Activated T-helper 2 cell treated with anti-CD3 and anti-CD28 coated beads, Interferon-gamma antibody, Interleukin-2, Interleukin-4, amounts not matched to agents 10 μg/mL and 5 μg/mL and 100 μg/mL, durations not matched to agents 14 hours and 24 hours and 36 hours (primary cell): ENCODE data around the gene PPIL3. TPM values are rescaled to one million over a fixed set of nuclear protein-coding genes. Genes with fewer than 3 reads are reported as not detected.

Experiments used
- DNase-seq: peaks from one replicate; pipeline ENCODE4 v3.0.0; 2021; ENCODE audit warnings: low spot score
- H3K27ac Mint-ChIP-seq: one replicate; pipeline ENCODE4 v1.8.0; 2021; ENCODE audit warnings: mixed read lengths
- H3K27me3 Mint-ChIP-seq: one replicate; pipeline ENCODE4 v1.8.0; 2021; ENCODE audit warnings: low read depth, mixed read lengths
- H3K36me3 Mint-ChIP-seq: one replicate; pipeline ENCODE4 v1.8.0; 2021; ENCODE audit warnings: low read depth, mixed read lengths
- H3K4me1 Mint-ChIP-seq: one replicate; pipeline ENCODE4 v1.8.0; 2021; ENCODE audit warnings: low read depth, mixed read lengths
- H3K4me3 Mint-ChIP-seq: one replicate; pipeline ENCODE4 v1.8.0; 2021; ENCODE audit warnings: low read depth, mild to moderate bottlenecking, moderate library complexity, mixed read lengths
- H3K9me3 Mint-ChIP-seq: one replicate; pipeline ENCODE4 v1.8.0; 2021; ENCODE audit warnings: mixed read lengths
- intact Hi-C: fragments of 100-400 bp; cut with micrococcal nuclease; formaldehyde crosslinking; loops from one replicate; pipeline ENCODE4 v1.15.1; 2023
- total RNA-seq: library from RNA; stranded (reverse); gene quantifications from 2 replicates; pipeline ENCODE4 v1.2.3, GENCODE V29; 2022

PPIL3 gene
- total RNA-seq, 1 donor from 2014 or later = 55.4 TPM

DNA sequence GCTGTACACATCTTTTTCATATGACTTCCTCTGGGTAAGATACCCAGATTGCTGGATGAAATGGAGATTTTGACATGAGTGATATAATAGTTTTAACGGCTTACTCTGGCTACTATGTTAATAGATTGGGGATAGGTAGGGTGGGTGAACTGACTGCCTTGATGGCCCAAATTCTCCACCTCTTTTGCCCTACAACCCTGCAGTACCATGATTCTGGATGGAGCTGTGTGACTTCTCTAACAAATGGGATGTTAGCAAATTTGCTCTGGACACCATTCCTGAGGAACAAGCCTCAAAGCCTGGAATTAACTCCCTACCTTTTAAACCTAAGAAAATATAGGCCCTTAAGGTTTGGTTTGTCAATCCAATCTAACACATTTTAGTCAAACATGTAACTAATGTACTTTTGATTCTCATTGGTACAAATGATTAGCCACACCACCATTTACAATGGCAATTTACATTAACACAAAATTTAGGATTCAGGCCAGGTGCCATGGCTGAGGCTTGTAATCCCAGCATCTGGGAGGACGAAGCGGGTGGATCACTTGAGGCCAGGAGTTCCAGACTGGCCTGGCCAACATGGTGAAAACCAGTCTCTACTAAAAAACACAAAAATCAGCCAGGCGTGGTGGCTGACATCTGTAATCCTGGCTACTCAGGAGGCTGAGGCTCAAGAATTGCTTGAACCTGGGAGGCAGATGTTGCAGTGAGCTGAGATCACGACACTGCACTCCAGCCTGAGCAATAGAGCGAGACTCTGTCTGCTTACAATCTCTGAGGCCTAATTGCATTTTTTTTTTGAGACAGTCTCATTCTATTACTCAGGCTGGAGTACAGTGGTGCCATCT lies 37.3 kb downstream of the PPIL3 start:
- Mint-ChIP-seq H3K36me3 (peaks cover 55% of the 10 kb centered on the region), H3K4me3 (no peak overlapping the region), H3K4me1 (peaks cover 4% of the 10 kb centered on the region), H3K27ac (no peak overlapping the region), H3K27me3 (no peaks in the 10 kb centered on the region), H3K9me3 (no peaks in the 10 kb centered on the region)
- intact Hi-C loops = no loop called here
- no peak for DNase-seq

DNA sequence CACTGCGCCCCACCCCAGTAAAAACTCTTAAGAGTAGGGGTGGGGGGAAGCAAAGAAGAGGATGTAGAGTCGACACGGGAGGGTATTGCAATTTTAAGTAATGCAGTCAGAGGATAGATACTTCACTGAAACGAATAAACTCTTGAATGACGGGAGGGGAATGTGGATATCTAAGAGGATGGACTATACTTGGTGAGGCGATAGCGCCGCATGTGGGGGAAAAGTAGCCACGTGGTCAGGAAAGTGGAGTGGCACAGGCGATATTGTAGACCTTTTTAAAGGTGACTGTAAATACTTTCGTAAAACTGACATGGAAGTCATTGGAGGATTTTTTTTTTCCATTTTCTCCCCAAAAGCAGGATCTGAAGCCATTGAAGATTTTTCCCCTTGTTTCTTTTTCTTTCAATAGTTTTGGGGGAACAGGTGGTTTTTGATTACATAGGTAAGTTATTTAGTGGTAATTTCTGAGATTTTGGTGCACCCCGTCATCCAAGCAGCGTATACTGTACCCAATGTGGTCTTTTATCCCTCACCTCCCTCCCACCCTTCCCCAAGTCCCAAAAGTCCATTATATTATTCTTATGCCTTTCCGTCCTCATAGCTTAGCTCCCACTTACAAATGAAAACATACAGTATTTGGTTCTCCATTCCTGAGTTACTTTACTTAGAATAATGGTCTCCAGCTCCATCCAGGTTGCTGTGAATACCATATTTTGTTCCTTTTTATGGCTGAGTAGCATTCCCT lies 38.2 kb downstream of the PPIL3 start:
- Mint-ChIP-seq H3K36me3 (peaks cover 49% of the 10 kb centered on the region), H3K27me3 (no peaks in the 10 kb centered on the region), H3K4me1 (peaks cover 4% of the 10 kb centered on the region), H3K27ac (no peak overlapping the region), H3K4me3 (no peak overlapping the region), H3K9me3 (no peaks in the 10 kb centered on the region)
- DNase-seq = no peak
- intact Hi-C loops = no loop called here

DNA sequence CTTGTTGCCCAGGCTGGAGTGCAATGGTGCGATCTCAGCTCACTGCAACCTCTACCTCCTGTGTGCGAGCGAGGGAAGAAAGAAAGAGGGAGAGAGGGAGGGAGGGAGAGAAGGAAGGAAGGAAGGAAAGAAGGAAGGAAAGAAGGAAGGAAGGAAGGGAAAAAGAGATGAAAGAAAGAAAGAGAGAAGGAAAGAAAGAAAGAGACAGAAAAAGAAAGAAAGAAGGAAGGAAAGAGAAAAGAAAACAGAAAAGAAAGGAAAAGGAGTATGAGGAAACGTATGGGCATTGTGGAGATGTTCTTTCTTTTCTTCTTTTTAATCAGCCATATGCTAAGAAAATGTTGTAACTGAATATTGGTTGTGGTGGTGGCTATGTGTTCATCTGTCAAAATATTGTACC lies 40.9 kb downstream of the PPIL3 start:
- intact Hi-C loops = no loop called here
- Mint-ChIP-seq H3K27ac (no peak overlapping the region), H3K9me3 (no peaks in the 10 kb centered on the region), H3K36me3 (peaks cover 28% of the 10 kb centered on the region), H3K4me3 (no peak overlapping the region), H3K27me3 (no peaks in the 10 kb centered on the region), H3K4me1 (peaks cover 4% of the 10 kb centered on the region)
- DNase-seq = no peak

DNA sequence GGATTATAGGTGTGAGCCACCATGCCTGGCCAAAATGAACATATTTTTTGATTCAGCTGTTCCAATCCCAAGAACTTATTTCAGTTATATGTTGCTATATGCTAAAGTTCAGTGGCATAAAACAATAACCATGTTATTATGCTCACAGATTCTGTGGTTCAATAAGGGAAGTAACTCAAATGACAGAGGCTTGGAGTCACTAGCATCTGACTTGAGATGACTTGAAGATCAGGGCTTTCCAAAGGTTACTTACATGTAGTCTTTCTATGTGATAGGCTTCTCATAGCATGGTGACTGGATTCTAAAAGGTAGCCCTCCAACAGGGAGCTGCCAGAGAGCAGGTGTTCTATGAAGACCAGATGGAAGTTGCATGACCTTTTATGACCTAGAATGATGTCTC lies 41.6 kb downstream of the PPIL3 start:
- H3K9me3 Mint-ChIP-seq = no peaks in the 10 kb centered on the region
- peaks cover 4% of the 10 kb centered on the region for H3K4me1 Mint-ChIP-seq
- intact Hi-C loops = no loop called here
- peaks cover 22% of the 10 kb centered on the region for H3K36me3 Mint-ChIP-seq
- H3K4me3 Mint-ChIP-seq = no peak overlapping the region
- H3K27ac Mint-ChIP-seq = no peak overlapping the region
- no peaks in the 10 kb centered on the region for H3K27me3 Mint-ChIP-seq
- DNase-seq = no peak

GRCh38 chr2:200845669-200846325 lies 43.1 kb downstream of the PPIL3 start:
- no peak overlapping the region for H3K4me3 Mint-ChIP-seq
- intact Hi-C loops = no loop called here
- no peaks in the 10 kb centered on the region for H3K27me3 Mint-ChIP-seq
- no peak overlapping the region for H3K27ac Mint-ChIP-seq
- DNase-seq = no peak
- no peaks in the 10 kb centered on the region for H3K9me3 Mint-ChIP-seq
- peaks cover 4% of the 10 kb centered on the region for H3K4me1 Mint-ChIP-seq
- peaks cover 7% of the 10 kb centered on the region for H3K36me3 Mint-ChIP-seq

GRCh38 chr2:200845194-200845593 lies 43.7 kb downstream of the PPIL3 start:
- Mint-ChIP-seq H3K27ac (no peak overlapping the region), H3K36me3 (peaks cover under 1% of the 10 kb centered on the region), H3K27me3 (no peaks in the 10 kb centered on the region), H3K9me3 (no peaks in the 10 kb centered on the region), H3K4me3 (no peak overlapping the region), H3K4me1 (peaks cover 4% of the 10 kb centered on the region)
- no peak for DNase-seq
- intact Hi-C loops = no loop called here

DNA sequence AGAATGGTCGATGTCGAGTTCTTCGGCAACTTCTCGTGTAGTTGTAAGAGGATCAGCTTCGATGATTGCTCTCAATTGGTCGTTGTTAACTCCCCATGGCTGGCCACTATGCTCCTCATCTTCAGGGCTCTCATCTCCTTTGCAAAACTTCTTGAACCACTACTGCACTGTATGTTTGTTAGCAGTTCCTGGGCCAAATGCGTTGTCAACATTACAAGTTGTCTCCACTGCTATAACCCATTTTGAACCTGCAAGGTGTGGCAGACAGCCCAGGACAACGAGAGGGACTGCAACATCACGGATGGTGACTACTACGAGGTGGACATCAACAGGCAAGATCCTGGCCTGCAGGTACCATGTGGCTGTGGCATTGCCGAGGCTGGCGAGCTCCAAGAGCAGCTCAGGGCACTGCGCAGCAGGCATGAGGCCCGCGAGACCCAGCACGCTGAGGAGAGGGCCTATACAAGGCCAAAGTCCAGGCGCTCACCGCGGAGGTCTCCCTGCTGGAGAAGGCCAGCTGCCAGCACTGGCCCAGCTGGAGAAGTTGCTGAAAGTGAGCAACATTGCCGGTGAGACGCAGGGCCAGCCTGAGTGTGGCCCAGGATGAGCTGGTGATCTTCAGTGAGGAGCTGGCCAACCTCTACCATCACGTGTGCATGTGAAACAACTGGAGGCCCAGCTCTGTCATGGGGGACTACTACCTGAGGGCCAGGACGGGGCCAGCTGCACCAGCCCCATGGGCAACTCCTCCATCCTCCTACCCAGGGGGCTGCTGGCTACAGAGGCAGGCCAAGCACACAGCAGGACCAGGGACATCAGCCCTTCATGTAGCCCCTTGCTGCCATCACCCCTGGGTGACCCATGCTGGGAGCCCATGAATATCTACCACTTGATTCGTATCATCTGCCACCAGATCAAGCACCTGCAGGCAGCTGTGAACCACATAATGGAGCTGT lies 44.6 kb downstream of the PPIL3 start:
- H3K4me3 Mint-ChIP-seq = no peak overlapping the region
- intact Hi-C loops = no loop called here
- no peak overlapping the region for H3K27ac Mint-ChIP-seq

GRCh38 chr2:200839513-200839912 lies 49.4 kb downstream of the PPIL3 start:
- intact Hi-C loops = no loop called here
- H3K9me3 Mint-ChIP-seq = peaks cover 12% of the 10 kb centered on the region
- H3K4me3 Mint-ChIP-seq = no peak overlapping the region
- DNase-seq = no peak
- peaks cover 3% of the 10 kb centered on the region for H3K36me3 Mint-ChIP-seq
- no peaks in the 10 kb centered on the region for H3K27me3 Mint-ChIP-seq
- no peaks in the 10 kb centered on the region for H3K4me1 Mint-ChIP-seq
- H3K27ac Mint-ChIP-seq = no peak overlapping the region

More for the DNA sequence above, 44.6 kb downstream of the PPIL3 start:
- peaks cover 4% of the 10 kb centered on the region for H3K4me1 Mint-ChIP-seq
- H3K9me3 Mint-ChIP-seq = no peaks in the 10 kb centered on the region
- no peaks in the 10 kb centered on the region for H3K27me3 Mint-ChIP-seq
- no peaks in the 10 kb centered on the region for H3K36me3 Mint-ChIP-seq
- DNase-seq = no peak

DNA sequence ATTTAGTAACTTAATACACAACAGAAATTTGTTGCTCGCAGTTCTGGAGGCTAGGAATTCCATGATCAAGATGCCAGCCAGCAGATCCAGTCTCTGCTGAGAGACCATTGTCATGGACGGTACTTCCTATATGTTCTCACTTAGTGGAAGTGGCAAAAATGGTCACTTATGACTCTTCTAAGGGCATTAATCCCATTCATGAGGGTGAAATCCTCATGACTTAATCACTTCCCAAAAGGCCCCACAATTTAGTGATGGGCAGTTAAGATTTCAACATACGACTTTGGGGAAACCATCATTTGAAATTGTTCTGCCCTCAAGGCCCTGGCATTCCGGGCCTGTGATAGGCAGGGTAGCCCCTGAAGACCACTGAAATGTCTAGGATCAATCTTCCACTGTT lies 54.2 kb downstream of the PPIL3 start:
- H3K4me3 Mint-ChIP-seq = no peak overlapping the region
- no peaks in the 10 kb centered on the region for H3K4me1 Mint-ChIP-seq
- no peak overlapping the region for H3K27ac Mint-ChIP-seq
- no peak for DNase-seq
- peaks cover 3% of the 10 kb centered on the region for H3K36me3 Mint-ChIP-seq
- intact Hi-C loops = no loop called here
- H3K9me3 Mint-ChIP-seq = peaks cover 12% of the 10 kb centered on the region
- peaks cover 2% of the 10 kb centered on the region for H3K27me3 Mint-ChIP-seq

DNA sequence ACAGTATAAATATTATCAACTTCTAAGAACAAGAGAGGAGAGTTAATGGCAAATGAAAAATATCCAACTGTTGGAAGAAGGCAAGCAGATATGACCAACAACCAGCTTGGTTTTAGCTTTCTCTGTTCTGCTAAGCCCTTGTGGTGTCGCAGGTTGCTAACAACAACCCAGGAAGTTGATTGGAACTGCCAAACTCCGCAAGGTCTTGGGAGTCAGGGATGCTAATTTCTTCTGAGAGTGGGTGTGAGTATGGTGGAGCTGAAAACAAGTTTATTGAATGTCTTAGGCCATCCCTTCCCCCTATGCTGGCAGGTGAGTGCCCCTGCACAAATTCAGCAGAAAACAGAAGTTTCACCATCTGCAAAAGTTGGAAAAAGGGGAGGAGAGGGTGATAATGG lies 59.6 kb downstream of the PPIL3 start:
- H3K27me3 Mint-ChIP-seq = peaks cover 2% of the 10 kb centered on the region
- no peak overlapping the region for H3K4me3 Mint-ChIP-seq
- no peaks in the 10 kb centered on the region for H3K9me3 Mint-ChIP-seq
- intact Hi-C loops = no loop called here
- peaks cover 4% of the 10 kb centered on the region for H3K4me1 Mint-ChIP-seq
- DNase-seq = no peak
- peaks cover 23% of the 10 kb centered on the region for H3K36me3 Mint-ChIP-seq
- H3K27ac Mint-ChIP-seq = no peak overlapping the region

- intact Hi-C loops = no loop called here
These were observed 60.2 kb downstream of the PPIL3 start for GRCh38 chr2:200828572-200829257.

GRCh38 chr2:200828104-200828503 lies 60.8 kb downstream of the PPIL3 start:
- Mint-ChIP-seq H3K36me3 (peaks cover 23% of the 10 kb centered on the region), H3K27ac (no peak overlapping the region), H3K4me1 (peaks cover 4% of the 10 kb centered on the region)

More at GRCh38 chr2:200828572-200829257, 60.2 kb downstream of the PPIL3 start:
- H3K9me3 Mint-ChIP-seq = no peaks in the 10 kb centered on the region
- H3K27me3 Mint-ChIP-seq = peaks cover 2% of the 10 kb centered on the region
- DNase-seq = no peak
- no peak overlapping the region for H3K4me3 Mint-ChIP-seq
- H3K36me3 Mint-ChIP-seq = peaks cover 23% of the 10 kb centered on the region
- no peak overlapping the region for H3K27ac Mint-ChIP-seq
- peaks cover 4% of the 10 kb centered on the region for H3K4me1 Mint-ChIP-seq

More at GRCh38 chr2:200828104-200828503, 60.8 kb downstream of the PPIL3 start:
- intact Hi-C loops = no loop called here
- Mint-ChIP-seq H3K9me3 (no peaks in the 10 kb centered on the region), H3K27me3 (peaks cover 2% of the 10 kb centered on the region), H3K4me3 (no peak overlapping the region)
- no peak for DNase-seq
